ENCODE results near the gene MS4A10. TPM values are rescaled to one million over a fixed set of nuclear protein-coding genes. Genes with fewer than 3 reads are reported as not detected.

Gene MS4A10
- total and polyA plus RNA-seq, 8 donors: 0.18 TPM; not detected in 7

DNA sequence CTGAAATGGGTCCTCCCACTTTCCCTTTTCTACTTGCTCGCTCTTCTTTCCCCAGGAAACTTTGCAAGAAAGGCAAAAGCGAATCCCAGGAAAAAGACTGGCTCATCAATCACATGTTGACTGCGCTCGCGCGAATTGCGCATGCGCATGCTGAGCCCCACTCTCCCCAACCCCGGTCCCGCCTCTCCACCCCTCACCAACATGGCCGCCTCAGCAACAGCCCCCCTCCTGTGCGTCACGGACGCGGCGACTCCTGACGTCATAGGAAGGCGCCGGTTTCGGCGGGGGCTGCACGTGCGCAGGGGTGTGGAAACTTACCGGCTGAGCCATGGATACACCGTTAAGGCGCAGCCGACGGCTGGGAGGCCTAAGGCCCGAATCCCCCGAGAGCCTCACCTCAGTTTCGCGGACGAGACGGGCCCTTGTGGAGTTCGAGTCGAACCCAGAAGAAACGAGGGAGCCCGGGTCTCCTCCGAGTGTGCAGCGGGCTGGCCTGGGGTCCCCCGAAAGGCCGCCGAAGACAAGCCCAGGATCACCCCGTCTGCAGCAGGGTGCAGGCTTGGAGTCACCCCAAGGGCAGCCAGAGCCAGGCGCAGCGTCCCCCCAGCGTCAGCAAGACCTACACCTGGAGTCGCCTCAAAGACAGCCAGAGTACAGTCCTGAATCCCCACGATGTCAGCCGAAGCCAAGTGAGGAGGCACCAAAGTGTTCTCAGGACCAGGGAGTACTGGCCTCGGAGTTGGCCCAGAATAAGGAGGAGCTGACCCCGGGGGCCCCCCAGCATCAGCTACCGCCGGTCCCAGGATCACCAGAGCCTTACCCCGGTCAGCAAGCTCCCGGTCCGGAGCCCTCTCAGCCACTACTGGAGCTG is 56.9 kb downstream of the MS4A10 start, which contains the start of gene CCDC86:
Gene CCDC86, plus strand, starts transcription at position 317 of the 871 bp plus-strand sequence. Its CDS starts 12 bp downstream, at position 329.
- intact Hi-C loops (cut with DNase I; ENCODE audit: low total_unique reads): no loop called here
- Histone ChIP-seq H3K4me1 (peaks cover 33 to 52% (median 51%) of the 10 kb centered on the region in 4 donors), H3K9me3 (no peaks in the 10 kb centered on the region), H3K36me3 (peaks cover 0 to 14% (median 0%) of the 10 kb centered on the region in 4 donors), H3K4me3 (peak within 1 kb of the TSS; percentile 90 to 99 (median 92)), H3K27ac (peak within 1 kb of the TSS; percentile 70 to 89 (median 84)), H3K27me3 (no peaks in the 10 kb centered on the region)
- DNase-seq: peak; percentile 96 to 99
- 0 to 1% (median 0%) methylated on average over 21 to 57 of the region's 57 CpGs for WGBS, 5 donors
- peak; percentile 74 to 97 (median 93) for TF ChIP-seq POLR2AphosphoS5 (IDR thresholded peaks at IDR 0.05)
- TF ChIP-seq POLR2A (IDR thresholded peaks at IDR 0.05): no peak
- TF ChIP-seq, protein P1, sequence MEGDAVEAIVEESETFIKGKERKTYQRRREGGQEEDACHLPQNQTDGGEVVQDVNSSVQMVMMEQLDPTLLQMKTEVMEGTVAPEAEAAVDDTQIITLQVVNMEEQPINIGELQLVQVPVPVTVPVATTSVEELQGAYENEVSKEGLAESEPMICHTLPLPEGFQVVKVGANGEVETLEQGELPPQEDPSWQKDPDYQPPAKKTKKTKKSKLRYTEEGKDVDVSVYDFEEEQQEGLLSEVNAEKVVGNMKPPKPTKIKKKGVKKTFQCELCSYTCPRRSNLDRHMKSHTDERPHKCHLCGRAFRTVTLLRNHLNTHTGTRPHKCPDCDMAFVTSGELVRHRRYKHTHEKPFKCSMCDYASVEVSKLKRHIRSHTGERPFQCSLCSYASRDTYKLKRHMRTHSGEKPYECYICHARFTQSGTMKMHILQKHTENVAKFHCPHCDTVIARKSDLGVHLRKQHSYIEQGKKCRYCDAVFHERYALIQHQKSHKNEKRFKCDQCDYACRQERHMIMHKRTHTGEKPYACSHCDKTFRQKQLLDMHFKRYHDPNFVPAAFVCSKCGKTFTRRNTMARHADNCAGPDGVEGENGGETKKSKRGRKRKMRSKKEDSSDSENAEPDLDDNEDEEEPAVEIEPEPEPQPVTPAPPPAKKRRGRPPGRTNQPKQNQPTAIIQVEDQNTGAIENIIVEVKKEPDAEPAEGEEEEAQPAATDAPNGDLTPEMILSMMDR (IDR thresholded peaks at IDR 0.05): peak in 1 of 7 experiments; percentile 21
- TF ChIP-seq EP300 (IDR thresholded peaks at IDR 0.05): no peak

DNA sequence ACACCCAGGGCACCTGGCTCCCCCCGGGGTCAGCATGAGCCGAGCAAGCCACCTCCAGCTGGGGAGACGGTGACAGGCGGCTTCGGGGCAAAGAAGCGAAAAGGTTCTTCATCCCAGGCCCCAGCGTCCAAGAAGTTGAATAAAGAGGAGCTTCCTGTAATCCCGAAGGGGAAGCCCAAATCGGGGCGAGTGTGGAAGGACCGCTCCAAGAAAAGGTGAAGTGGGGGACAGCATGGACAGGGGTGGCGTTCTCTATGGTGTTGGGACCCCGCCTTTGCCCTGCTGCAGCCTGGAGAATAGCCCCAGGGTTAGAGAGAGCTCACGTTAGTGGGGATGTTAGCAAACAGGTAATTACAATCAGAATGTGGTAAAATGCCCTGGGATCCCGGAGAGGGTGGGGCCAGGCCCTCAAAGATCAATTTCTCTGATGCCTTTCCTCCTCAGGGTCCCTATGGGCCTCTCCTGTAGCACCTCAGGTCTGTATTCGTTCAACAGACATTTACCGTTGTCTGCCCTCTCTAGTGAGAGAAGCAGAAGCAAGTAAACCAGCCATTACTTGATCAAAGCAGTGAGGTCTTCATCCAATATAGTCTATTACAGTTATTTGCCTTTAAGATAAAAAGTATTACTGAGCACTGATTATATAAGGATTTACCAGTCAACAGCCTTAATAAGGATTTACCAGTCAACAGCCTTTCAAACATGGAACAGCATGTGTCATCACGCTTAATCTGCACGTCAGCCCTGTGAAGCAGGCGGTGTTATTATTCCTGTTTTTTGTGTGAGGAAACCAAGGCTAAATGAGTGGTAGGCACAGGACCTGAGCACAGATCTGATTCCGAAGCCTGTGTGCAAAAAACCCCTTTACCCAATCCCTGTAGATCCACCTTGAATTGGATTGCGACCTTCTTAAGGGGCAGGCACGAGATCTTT is 57.8 kb downstream of the MS4A10 start:
- Histone ChIP-seq H3K36me3 (peaks cover 0 to 23% (median 6%) of the 10 kb centered on the region in 4 donors), H3K9me3 (no peaks in the 10 kb centered on the region), H3K4me1 (peaks cover 33 to 52% (median 51%) of the 10 kb centered on the region in 4 donors), H3K27me3 (no peaks in the 10 kb centered on the region), H3K27ac (peak overlapping the region; percentile 70 to 89 (median 84)), H3K4me3 (peak overlapping the region; percentile 90 to 99 (median 92))
- TF ChIP-seq, protein P1 (IDR thresholded peaks at IDR 0.05): no peak
- TF ChIP-seq POLR2AphosphoS5 (IDR thresholded peaks at IDR 0.05): no peak
- no peak for TF ChIP-seq EP300 (IDR thresholded peaks at IDR 0.05)
- TF ChIP-seq POLR2A (IDR thresholded peaks at IDR 0.05): no peak
- DNase-seq: no peak
- 9 to 13% (median 12%) methylated on average over 22 to 23 of the region's 23 CpGs for WGBS, 5 donors
- intact Hi-C loops (cut with DNase I; ENCODE audit: low total_unique reads): no loop called here

DNA sequence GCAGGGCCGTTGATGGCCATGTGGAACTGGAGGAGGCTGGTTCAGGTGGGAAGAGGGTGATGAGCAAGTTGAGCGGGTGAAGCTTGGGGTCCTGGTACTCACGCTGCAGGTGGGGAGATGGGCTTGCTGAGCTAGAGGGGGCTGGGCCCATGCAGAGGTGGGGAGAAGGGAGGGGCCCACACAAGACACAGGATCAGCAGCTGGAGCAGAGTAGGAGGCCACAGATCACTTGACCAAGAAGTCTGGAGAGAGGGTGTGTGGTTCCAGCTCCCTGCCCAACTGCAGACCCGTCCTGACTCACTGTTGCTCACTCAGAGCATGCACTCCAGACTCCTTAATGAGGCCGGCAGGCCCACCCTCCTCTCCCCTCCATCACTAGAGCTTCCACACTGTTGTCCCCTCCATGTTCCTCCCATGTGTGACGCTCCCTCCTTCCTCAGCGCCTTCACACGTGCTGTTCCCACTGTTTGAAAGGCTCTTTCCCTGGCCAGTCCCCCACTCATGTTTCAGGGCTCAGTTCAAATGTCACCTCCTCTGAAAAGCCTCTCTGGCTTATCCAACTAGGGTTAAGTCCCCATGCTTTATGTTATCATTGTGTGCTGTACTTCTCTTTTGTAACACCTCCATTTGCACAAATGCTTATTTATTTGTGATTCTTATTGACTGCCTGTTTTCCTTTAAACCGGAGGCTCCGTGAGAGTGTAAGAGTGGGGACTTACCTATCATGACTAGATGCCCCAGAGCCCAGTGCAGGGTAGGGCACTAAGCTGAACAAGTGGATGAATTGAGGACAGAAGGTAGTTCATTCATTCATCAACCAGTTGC is 59.1 kb downstream of the MS4A10 start:
- H3K36me3 ChIP-seq: peaks cover 8 to 36% (median 19%) of the 10 kb centered on the region in 4 donors
- H3K4me1 ChIP-seq: peaks cover 33 to 52% (median 51%) of the 10 kb centered on the region in 4 donors
- H3K9me3 ChIP-seq: no peaks in the 10 kb centered on the region
- DNase-seq: no peak
- TF ChIP-seq EP300 (IDR thresholded peaks at IDR 0.05) (no peak), POLR2AphosphoS5 (IDR thresholded peaks at IDR 0.05) (no peak), POLR2A (IDR thresholded peaks at IDR 0.05) (no peak)
- TF ChIP-seq, protein P1 (IDR thresholded peaks at IDR 0.05): no peak
- H3K27me3 ChIP-seq: no peaks in the 10 kb centered on the region
- intact Hi-C loops (cut with DNase I; ENCODE audit: low total_unique reads): no loop called here
- peak overlapping the region in 3 of 5 donors; percentile 22 to 89 (median 84) for H3K27ac ChIP-seq
- peak overlapping the region; percentile 90 to 99 (median 92) for H3K4me3 ChIP-seq
- WGBS, 5 donors: 36 to 57% (median 43%) methylated on average over 9 to 10 of the region's 10 CpGs

Measured in stomach (tissue), 9 donors.